HG03342 (cell line): ENCODE results near the gene LRRC4C.
"Not testable (repeated sequence)": the region's sequence is repeated elsewhere in the genome, so short reads cannot be mapped to it uniquely, and the experiment has no call there.

Source experiments
- ATAC-seq: cut with Tn5 transposase; IDR thresholded peaks from one replicate; pipeline ENCODE4 v1.9.1; 2021; ENCODE audit warnings: mild to moderate bottlenecking, moderate library complexity; ENCODE audit not compliant: unreplicated experiment

The LRRC4C gene

GRCh38 chr11:40192590-40192989 is 1266.9 kb downstream of the LRRC4C start:
- ATAC-seq, result not testable (repeated sequence)

GRCh38 chr11:40190294-40190693 is 1269.2 kb downstream of the LRRC4C start:
- ATAC-seq, result no peak

- ATAC-seq, result no peak
Measured at GRCh38 chr11:40188848-40189247, 1270.6 kb downstream of the LRRC4C start.

GRCh38 chr11:40187295-40187694 is 1272.2 kb downstream of the LRRC4C start:
- no peak for ATAC-seq

GRCh38 chr11:40186437-40187263 is 1272.8 kb downstream of the LRRC4C start:
- ATAC-seq, result no peak

GRCh38 chr11:40185793-40186192 is 1273.7 kb downstream of the LRRC4C start:
- ATAC-seq, result no peak

GRCh38 chr11:40183073-40184064 is 1276.1 kb downstream of the LRRC4C start:
- ATAC-seq, result peak; percentile 87

GRCh38 chr11:40179541-40179940 is 1279.9 kb downstream of the LRRC4C start:
- ATAC-seq, result no peak

- no peak for ATAC-seq
Measured at GRCh38 chr11:40178470-40178869, 1281.0 kb downstream of the LRRC4C start.

GRCh38 chr11:40175980-40176379 is 1283.5 kb downstream of the LRRC4C start:
- ATAC-seq, result no peak

GRCh38 chr11:40170078-40170477 is 1289.4 kb downstream of the LRRC4C start:
- ATAC-seq, result peak; percentile 61

- peak; percentile 89 for ATAC-seq
Measured at GRCh38 chr11:40168414-40168813, 1291.0 kb downstream of the LRRC4C start.

GRCh38 chr11:40167805-40168204 is 1291.6 kb downstream of the LRRC4C start:
- ATAC-seq, result not testable (repeated sequence)

GRCh38 chr11:40166892-40167291 is 1292.6 kb downstream of the LRRC4C start:
- no peak for ATAC-seq

GRCh38 chr11:40162901-40163883 is 1296.3 kb downstream of the LRRC4C start:
- ATAC-seq, result no peak

GRCh38 chr11:40161854-40162410 is 1297.5 kb downstream of the LRRC4C start:
- ATAC-seq, result no peak

GRCh38 chr11:40160418-40160817 is 1299.0 kb downstream of the LRRC4C start:
- ATAC-seq, result no peak

GRCh38 chr11:40149721-40150120 is 1309.7 kb downstream of the LRRC4C start:
- no peak for ATAC-seq

GRCh38 chr11:40140560-40140959 is 1318.9 kb downstream of the LRRC4C start:
- ATAC-seq, result no peak

- ATAC-seq, result no peak
Measured at GRCh38 chr11:40139536-40139935, 1319.9 kb downstream of the LRRC4C start.
